Endothelial cell (in vitro differentiated cells): ENCODE results near the gene TMEM198. TPM values are rescaled to one million over a fixed set of nuclear protein-coding genes. Genes with fewer than 3 reads are reported as not detected.

Experiments used
- DNase-seq: peaks from one replicate; pipeline ENCODE4 v3.0.0; 2021; ENCODE audit warnings: low spot score
- H3K27ac Mint-ChIP-seq: one replicate; pipeline ENCODE4 v1.8.0; 2021; ENCODE audit warnings: mixed read lengths, inconsistent platforms; ENCODE audit not compliant: unreplicated experiment
- H3K27me3 Mint-ChIP-seq: one replicate; pipeline ENCODE4 v1.8.0; 2021; ENCODE audit warnings: mild to moderate bottlenecking, moderate library complexity, mixed read lengths, inconsistent platforms; ENCODE audit not compliant: unreplicated experiment
- H3K36me3 Mint-ChIP-seq: one replicate; pipeline ENCODE4 v1.8.0; 2021; ENCODE audit warnings: mild to moderate bottlenecking, low read depth, mixed read lengths, inconsistent platforms; ENCODE audit not compliant: unreplicated experiment
- H3K4me1 Mint-ChIP-seq: one replicate; pipeline ENCODE4 v1.8.0; 2021; ENCODE audit warnings: mild to moderate bottlenecking, mixed read lengths, inconsistent platforms; ENCODE audit not compliant: unreplicated experiment
- H3K4me3 Mint-ChIP-seq: one replicate; pipeline ENCODE4 v1.8.0; 2021; ENCODE audit warnings: mild to moderate bottlenecking, mixed read lengths, inconsistent platforms; ENCODE audit not compliant: unreplicated experiment
- H3K9me3 Mint-ChIP-seq: one replicate; pipeline ENCODE4 v1.8.0; 2021; ENCODE audit warnings: mixed read lengths, inconsistent platforms; ENCODE audit not compliant: unreplicated experiment
- CTCF ChIP-seq: fragments of 200-600 bp; sonication (generic); IDR thresholded peaks from one replicate; pipeline ENCODE4 v1.5.0; 2021; ENCODE audit warnings: antibody characterized with exemption; ENCODE audit not compliant: unreplicated experiment
- total RNA-seq: library from RNA; stranded (reverse); fragmentation: NEBNext Ultra II Directional; extraction: Animal tissue kit (Norgen Biotek cat#: 25700); gene quantifications from one replicate; pipeline ENCODE4 v1.2.1, GENCODE V29; 2021; ENCODE audit not compliant: unreplicated experiment

The TMEM198 gene
- total RNA-seq, 1 donor from 2014 or later, result not detected

- Mint-ChIP-seq H3K9me3 (no peaks in the 10 kb centered on the region), H3K36me3 (peaks cover 18% of the 10 kb centered on the region), H3K27me3 (peaks cover 14% of the 10 kb centered on the region), H3K4me1 (peaks cover 35% of the 10 kb centered on the region), H3K27ac (peak overlapping the region; percentile 57), H3K4me3 (peak overlapping the region; percentile 79)
- TF ChIP-seq CTCF, result no peak
- no peak for DNase-seq
These were observed 34.7 kb upstream of the TMEM198 start for GRCh38 chr2:219508971-219509779.

- Mint-ChIP-seq H3K4me1 (peaks cover 36% of the 10 kb centered on the region), H3K36me3 (peaks cover 13% of the 10 kb centered on the region), H3K27ac (peak overlapping the region; percentile 57), H3K27me3 (peaks cover 11% of the 10 kb centered on the region), H3K4me3 (peak overlapping the region; percentile 79), H3K9me3 (no peaks in the 10 kb centered on the region)
- peak; percentile 42 for TF ChIP-seq CTCF
- peak; percentile 80 for DNase-seq
These were observed 33.9 kb upstream of the TMEM198 start for GRCh38 chr2:219509780-219510511.

GRCh38 chr2:219510512-219511135 is 33.2 kb upstream of the TMEM198 start:
- no peak for TF ChIP-seq CTCF
- peak overlapping the region; percentile 57 for H3K27ac Mint-ChIP-seq
- no peaks in the 10 kb centered on the region for H3K9me3 Mint-ChIP-seq
- peaks cover 37% of the 10 kb centered on the region for H3K4me1 Mint-ChIP-seq
- peaks cover 11% of the 10 kb centered on the region for H3K27me3 Mint-ChIP-seq
- peak overlapping the region; percentile 79 for H3K4me3 Mint-ChIP-seq
- H3K36me3 Mint-ChIP-seq, result peaks cover 11% of the 10 kb centered on the region
- no peak for DNase-seq

GRCh38 chr2:219511547-219512325 is 32.1 kb upstream of the TMEM198 start:
- H3K9me3 Mint-ChIP-seq, result no peaks in the 10 kb centered on the region
- H3K4me1 Mint-ChIP-seq, result peaks cover 45% of the 10 kb centered on the region
- no peak overlapping the region for H3K4me3 Mint-ChIP-seq
- H3K36me3 Mint-ChIP-seq, result peaks cover 5% of the 10 kb centered on the region
- TF ChIP-seq CTCF, result no peak
- H3K27me3 Mint-ChIP-seq, result peaks cover 9% of the 10 kb centered on the region
- no peak overlapping the region for H3K27ac Mint-ChIP-seq
- no peak for DNase-seq
